Dermis microvascular lymphatic vessel endothelial cell (primary cell): ENCODE results near the gene DNAJC11. TPM values are rescaled to one million over a fixed set of nuclear protein-coding genes. Genes with fewer than 3 reads are reported as not detected.

Experiments used
- DNase-seq, 2 donors: peaks; one replicate each; pipeline versions ENCODE4 v3.0.0 to v3.0.0-alpha.2; 2010; ENCODE audit warnings: low read depth in 2 of 2
- total RNA-seq: library from RNA; depleted of rRNA; stranded (reverse); fragments of >200 nt; gene quantifications from 2 replicates; pipeline ENCODE4 v1.2.1, GENCODE V29; 2014

DNAJC11 gene
- total RNA-seq, 1 donor from 2014 or later = 32.5 TPM

- no peak for DNase-seq
Measured at GRCh38 chr1:6585841-6586240, 115.8 kb downstream of the DNAJC11 start.

GRCh38 chr1:6585081-6585722 lies 116.4 kb downstream of the DNAJC11 start:
- DNase-seq = no peak

Other genes with a start within 250 kb of the DNAJC11 start
- 5.6 and 7.1 TPM in 2 replicates for gene TNFRSF25, start 235.6 kb downstream of the DNAJC11 start, total RNA-seq
- gene PLEKHG5, start 210.1 kb downstream of the DNAJC11 start, total RNA-seq = 21.2 and 23.4 TPM in 2 replicates
- 16.4 and 17.7 TPM in 2 replicates for gene NOL9, start 147.3 kb downstream of the DNAJC11 start, total RNA-seq
- gene TAS1R1, start 146.5 kb downstream of the DNAJC11 start, total RNA-seq = 0.13 TPM in 1 of 2 replicates, not detected in the other
- gene ZBTB48, start 121.8 kb downstream of the DNAJC11 start, total RNA-seq = 9.5 and 14.0 TPM in 2 replicates
- 9.4 and 19.7 TPM in 2 replicates for gene KLHL21, start 98.9 kb downstream of the DNAJC11 start, total RNA-seq
- 7.2 and 10.2 TPM in 2 replicates for gene PHF13, start 88.1 kb downstream of the DNAJC11 start, total RNA-seq
- 15.6 and 16.0 TPM in 2 replicates for gene THAP3, start 76.9 kb downstream of the DNAJC11 start, total RNA-seq
- 33.9 and 37.6 TPM in 2 replicates for gene CAMTA1, start 83.6 kb upstream of the DNAJC11 start, total RNA-seq